Measurements from ENCODE around the gene SLC9C1. TPM values are rescaled to one million over a fixed set of nuclear protein-coding genes. Genes with fewer than 3 reads are reported as not detected.

The SLC9C1 gene
- total RNA-seq, 1 donor from 2014 or later = 2.2 TPM

- DNase-seq (ENCODE audit: low read depth) = no peak
- Histone ChIP-seq H3K36me3 (ENCODE audit: control insufficient read depth, insufficient read depth, low read length) (no peaks in the 10 kb centered on the region), H3K4me3 (ENCODE audit: low read depth, low read length) (no peak overlapping the region), H3K27me3 (ENCODE audit: control insufficient read depth, insufficient read depth, low read length) (no peaks in the 10 kb centered on the region)
- TF ChIP-seq, protein P1, sequence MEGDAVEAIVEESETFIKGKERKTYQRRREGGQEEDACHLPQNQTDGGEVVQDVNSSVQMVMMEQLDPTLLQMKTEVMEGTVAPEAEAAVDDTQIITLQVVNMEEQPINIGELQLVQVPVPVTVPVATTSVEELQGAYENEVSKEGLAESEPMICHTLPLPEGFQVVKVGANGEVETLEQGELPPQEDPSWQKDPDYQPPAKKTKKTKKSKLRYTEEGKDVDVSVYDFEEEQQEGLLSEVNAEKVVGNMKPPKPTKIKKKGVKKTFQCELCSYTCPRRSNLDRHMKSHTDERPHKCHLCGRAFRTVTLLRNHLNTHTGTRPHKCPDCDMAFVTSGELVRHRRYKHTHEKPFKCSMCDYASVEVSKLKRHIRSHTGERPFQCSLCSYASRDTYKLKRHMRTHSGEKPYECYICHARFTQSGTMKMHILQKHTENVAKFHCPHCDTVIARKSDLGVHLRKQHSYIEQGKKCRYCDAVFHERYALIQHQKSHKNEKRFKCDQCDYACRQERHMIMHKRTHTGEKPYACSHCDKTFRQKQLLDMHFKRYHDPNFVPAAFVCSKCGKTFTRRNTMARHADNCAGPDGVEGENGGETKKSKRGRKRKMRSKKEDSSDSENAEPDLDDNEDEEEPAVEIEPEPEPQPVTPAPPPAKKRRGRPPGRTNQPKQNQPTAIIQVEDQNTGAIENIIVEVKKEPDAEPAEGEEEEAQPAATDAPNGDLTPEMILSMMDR (IDR thresholded peaks at IDR 0.05; ENCODE audit: insufficient read depth, low read length, poor library complexity, severe bottlenecking) = no peak
These were observed 119.0 kb downstream of the SLC9C1 start for GRCh38 chr3:112175037-112175436.

DNA sequence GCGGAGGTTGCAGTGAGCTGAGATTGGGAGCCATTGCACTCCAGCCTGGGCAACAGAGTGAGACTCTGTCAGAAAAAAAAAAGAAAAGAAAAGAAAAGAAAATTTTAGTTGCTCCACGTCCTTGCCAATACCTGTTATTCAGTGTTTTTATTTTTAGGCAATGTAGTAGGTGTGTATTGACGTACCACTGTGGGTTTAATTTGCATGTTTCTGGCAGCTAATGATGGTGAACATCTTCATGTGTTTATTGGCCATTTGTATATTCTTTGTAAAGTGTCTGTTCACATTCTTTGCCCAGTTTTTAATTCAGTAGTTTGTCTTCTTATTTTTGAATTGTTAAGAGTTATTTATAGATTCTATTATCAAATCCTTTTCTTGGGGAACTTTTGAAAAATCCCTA lies 122.9 kb downstream of the SLC9C1 start:
- DNase-seq (ENCODE audit: low read depth) = no peak
- TF ChIP-seq, protein P1 (IDR thresholded peaks at IDR 0.05; ENCODE audit: insufficient read depth, low read length, poor library complexity, severe bottlenecking) = no peak
- H3K4me3 ChIP-seq (ENCODE audit: low read depth, low read length) = no peak overlapping the region

GRCh38 chr3:112170046-112170445 lies 124.0 kb downstream of the SLC9C1 start:
- Histone ChIP-seq H3K36me3 (ENCODE audit: control insufficient read depth, insufficient read depth, low read length) (no peaks in the 10 kb centered on the region), H3K4me3 (ENCODE audit: low read depth, low read length) (no peak overlapping the region), H3K27me3 (ENCODE audit: control insufficient read depth, insufficient read depth, low read length) (no peaks in the 10 kb centered on the region)
- TF ChIP-seq, protein P1 (IDR thresholded peaks at IDR 0.05; ENCODE audit: insufficient read depth, low read length, poor library complexity, severe bottlenecking) = no peak
- no peak for DNase-seq (ENCODE audit: low read depth)

More for the DNA sequence above, 122.9 kb downstream of the SLC9C1 start:
- Histone ChIP-seq H3K36me3 (ENCODE audit: control insufficient read depth, insufficient read depth, low read length) (no peaks in the 10 kb centered on the region), H3K27me3 (ENCODE audit: control insufficient read depth, insufficient read depth, low read length) (no peaks in the 10 kb centered on the region)

- TF ChIP-seq, protein P1 (IDR thresholded peaks at IDR 0.05; ENCODE audit: insufficient read depth, low read length, poor library complexity, severe bottlenecking) = no peak
- H3K27me3 ChIP-seq (ENCODE audit: control insufficient read depth, insufficient read depth, low read length) = no peaks in the 10 kb centered on the region
- no peak overlapping the region for H3K4me3 ChIP-seq (ENCODE audit: low read depth, low read length)
- H3K36me3 ChIP-seq (ENCODE audit: control insufficient read depth, insufficient read depth, low read length) = no peaks in the 10 kb centered on the region
- DNase-seq (ENCODE audit: low read depth) = no peak
These were observed 126.3 kb downstream of the SLC9C1 start for GRCh38 chr3:112167758-112168157.

GRCh38 chr3:112149136-112149535 lies 144.9 kb downstream of the SLC9C1 start:
- DNase-seq (ENCODE audit: low read depth) = no peak
- Histone ChIP-seq H3K4me3 (ENCODE audit: low read depth, low read length) (no peak overlapping the region), H3K27me3 (ENCODE audit: control insufficient read depth, insufficient read depth, low read length) (no peaks in the 10 kb centered on the region), H3K36me3 (ENCODE audit: control insufficient read depth, insufficient read depth, low read length) (no peaks in the 10 kb centered on the region)
- TF ChIP-seq, protein P1 (IDR thresholded peaks at IDR 0.05; ENCODE audit: insufficient read depth, low read length, poor library complexity, severe bottlenecking) = no peak

GRCh38 chr3:112143689-112144088 lies 150.3 kb downstream of the SLC9C1 start:
- Histone ChIP-seq H3K4me3 (ENCODE audit: low read depth, low read length) (no peak overlapping the region), H3K27me3 (ENCODE audit: control insufficient read depth, insufficient read depth, low read length) (no peaks in the 10 kb centered on the region), H3K36me3 (ENCODE audit: control insufficient read depth, insufficient read depth, low read length) (no peaks in the 10 kb centered on the region)
- no peak for DNase-seq (ENCODE audit: low read depth)
- TF ChIP-seq, protein P1 (IDR thresholded peaks at IDR 0.05; ENCODE audit: insufficient read depth, low read length, poor library complexity, severe bottlenecking) = no peak

Measured in kidney epithelial cell (primary cell).